ENCODE data around the gene SLC4A8.

The SLC4A8 gene

GRCh38 chr12:51393676-51394545 lies 30.7 kb upstream of the SLC4A8 start:
- DNase-seq, result peak; percentile 93
- Histone ChIP-seq H2BK120ac (ENCODE audit: low read depth, low read length) (peak overlapping the region; percentile 4), H3K36me3 (ENCODE audit: control insufficient read depth in 1 of 2, insufficient read depth in 2 of 2, low read depth in 1 of 2, low read length in 2 of 2) (no peaks in the 10 kb centered on the region), H2AFZ (ENCODE audit: low read depth, low read length) (no peak overlapping the region), H2BK12ac (ENCODE audit: low read length in 2 of 2) (peak overlapping the region; percentile 85 to 89), H3K4me3 (ENCODE audit: insufficient read depth in 1 of 2, low read depth in 1 of 2, low read length in 2 of 2) (no peak overlapping the region), H3K79me1 (replicated peaks; ENCODE audit: low read length, poor library complexity, severe bottlenecking) (no peaks in the 10 kb centered on the region), H3K14ac (ENCODE audit: low read length in 2 of 2) (no peak overlapping the region), H3K27ac (ENCODE audit: low read length, poor library complexity, severe bottlenecking) (no peak overlapping the region), H3K18ac (ENCODE audit: low read depth in 1 of 2, low read length in 2 of 2) (peak overlapping the region; percentile 50 to 81), H3K9me3 (ENCODE audit: control insufficient read depth, low read length) (no peaks in the 10 kb centered on the region), H3K4me1 (ENCODE audit: control insufficient read depth, insufficient read depth, low read depth, low read length) (peaks cover 22% of the 10 kb centered on the region), H3K9ac (ENCODE audit: low read length) (no peak overlapping the region), H3K27me3 (ENCODE audit: control insufficient read depth in 1 of 2, insufficient read depth in 1 of 2, low read length in 2 of 2) (peaks cover 0 to 12% of the 10 kb centered on the region in 2 experiments), H2AK5ac (ENCODE audit: low read length, severe bottlenecking) (no peak overlapping the region), H4K91ac (ENCODE audit: low read length) (peak overlapping the region; percentile 23), H3K23ac (ENCODE audit: low read length in 2 of 2) (no peak overlapping the region), H3K4ac (ENCODE audit: low read depth in 1 of 2, low read length in 2 of 2) (peak overlapping the region; percentile 46 to 60), H3K4me2 (ENCODE audit: low read length, poor library complexity, severe bottlenecking) (no peak overlapping the region), H4K8ac (ENCODE audit: low read length) (peak overlapping the region; percentile 69), H2BK5ac (ENCODE audit: low read depth, low read length, poor library complexity, severe bottlenecking) (no peak overlapping the region), H2BK15ac (ENCODE audit: low read depth, poor library complexity, severe bottlenecking) (peak overlapping the region; percentile 1)
- WGBS, result 31% methylated on average over 14 of the region's 14 CpGs

GRCh38 chr12:51395283-51396230 lies 29.1 kb upstream of the SLC4A8 start:
- Histone ChIP-seq H3K79me1 (replicated peaks; ENCODE audit: low read length, poor library complexity, severe bottlenecking) (no peaks in the 10 kb centered on the region), H3K27ac (ENCODE audit: low read length, poor library complexity, severe bottlenecking) (no peak overlapping the region), H3K18ac (ENCODE audit: low read depth in 1 of 2, low read length in 2 of 2) (peak overlapping the region in 1 of 2 experiments; percentile 13), H2AFZ (ENCODE audit: low read depth, low read length) (peak overlapping the region; percentile 18), H2BK12ac (ENCODE audit: low read length in 2 of 2) (peak overlapping the region; percentile 23 to 56), H2BK5ac (ENCODE audit: low read depth, low read length, poor library complexity, severe bottlenecking) (no peak overlapping the region), H3K4me3 (ENCODE audit: insufficient read depth in 1 of 2, low read depth in 1 of 2, low read length in 2 of 2) (no peak overlapping the region), H3K4me2 (ENCODE audit: low read length, poor library complexity, severe bottlenecking) (no peak overlapping the region), H3K23ac (ENCODE audit: low read length in 2 of 2) (peak overlapping the region in 1 of 2 experiments; percentile 20), H3K27me3 (ENCODE audit: control insufficient read depth in 1 of 2, insufficient read depth in 1 of 2, low read length in 2 of 2) (peaks cover 0 to 12% of the 10 kb centered on the region in 2 experiments), H3K4me1 (ENCODE audit: control insufficient read depth, insufficient read depth, low read depth, low read length) (peaks cover 17% of the 10 kb centered on the region), H3K9ac (ENCODE audit: low read length) (no peak overlapping the region), H3K9me3 (ENCODE audit: control insufficient read depth, low read length) (no peaks in the 10 kb centered on the region), H3K14ac (ENCODE audit: low read length in 2 of 2) (no peak overlapping the region), H4K91ac (ENCODE audit: low read length) (peak overlapping the region; percentile 14), H2BK15ac (ENCODE audit: low read depth, poor library complexity, severe bottlenecking) (no peak overlapping the region), H2AK5ac (ENCODE audit: low read length, severe bottlenecking) (no peak overlapping the region), H4K8ac (ENCODE audit: low read length) (peak overlapping the region; percentile 96), H3K36me3 (ENCODE audit: control insufficient read depth in 1 of 2, insufficient read depth in 2 of 2, low read depth in 1 of 2, low read length in 2 of 2) (no peaks in the 10 kb centered on the region), H2BK120ac (ENCODE audit: low read depth, low read length) (peak overlapping the region; percentile 12), H3K4ac (ENCODE audit: low read depth in 1 of 2, low read length in 2 of 2) (peak overlapping the region in 1 of 2 experiments; percentile 9)
- 74% methylated on average over 3 of the region's 8 CpGs for WGBS
- no peak for DNase-seq

DNA sequence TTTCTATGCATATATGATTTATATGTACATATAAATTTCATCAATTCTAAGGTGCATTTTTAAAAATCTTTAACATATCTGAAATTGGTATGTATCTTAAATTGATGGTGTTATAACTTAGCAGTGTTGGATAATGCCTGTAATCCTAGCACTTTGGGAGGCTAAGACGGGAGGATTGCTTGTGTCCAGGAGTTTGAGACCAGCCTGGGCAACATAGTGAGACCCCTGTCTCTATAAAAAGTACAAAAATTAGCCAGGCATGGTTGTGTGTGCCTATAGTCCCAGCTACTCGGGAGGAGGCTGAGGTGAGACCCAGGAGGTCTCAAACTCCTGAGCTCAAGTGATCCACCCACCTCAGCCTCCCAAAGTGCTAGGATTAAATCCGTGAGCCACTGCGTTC lies 27.0 kb upstream of the SLC4A8 start:
- H2BK5ac ChIP-seq (ENCODE audit: low read depth, low read length, poor library complexity, severe bottlenecking), result no peak overlapping the region
- no peak overlapping the region for H2BK15ac ChIP-seq (ENCODE audit: low read depth, poor library complexity, severe bottlenecking)
- no peak overlapping the region for H3K4me3 ChIP-seq (ENCODE audit: insufficient read depth in 1 of 2, low read depth in 1 of 2, low read length in 2 of 2)
- no peak overlapping the region for H4K91ac ChIP-seq (ENCODE audit: low read length)
- no peak overlapping the region for H2AK5ac ChIP-seq (ENCODE audit: low read length, severe bottlenecking)
- WGBS, result 69% methylated on average over 4 of the region's 4 CpGs
- no peaks in the 10 kb centered on the region for H3K9me3 ChIP-seq (ENCODE audit: control insufficient read depth, low read length)
- peaks cover 5% of the 10 kb centered on the region for H3K4me1 ChIP-seq (ENCODE audit: control insufficient read depth, insufficient read depth, low read depth, low read length)
- H3K18ac ChIP-seq (ENCODE audit: low read depth in 1 of 2, low read length in 2 of 2), result no peak overlapping the region
- no peaks in the 10 kb centered on the region for H3K36me3 ChIP-seq (ENCODE audit: control insufficient read depth in 1 of 2, insufficient read depth in 2 of 2, low read depth in 1 of 2, low read length in 2 of 2)
- H3K23ac ChIP-seq (ENCODE audit: low read length in 2 of 2), result no peak overlapping the region
- no peak overlapping the region for H3K14ac ChIP-seq (ENCODE audit: low read length in 2 of 2)
- DNase-seq, result no peak
- no peak overlapping the region for H4K8ac ChIP-seq (ENCODE audit: low read length)
- no peak overlapping the region for H3K9ac ChIP-seq (ENCODE audit: low read length)
- no peak overlapping the region for H2BK120ac ChIP-seq (ENCODE audit: low read depth, low read length)
- H3K27me3 ChIP-seq (ENCODE audit: control insufficient read depth in 1 of 2, insufficient read depth in 1 of 2, low read length in 2 of 2), result no peaks in the 10 kb centered on the region
- no peak overlapping the region for H2AFZ ChIP-seq (ENCODE audit: low read depth, low read length)
- no peaks in the 10 kb centered on the region for H3K79me1 ChIP-seq (replicated peaks; ENCODE audit: low read length, poor library complexity, severe bottlenecking)
- no peak overlapping the region for H2BK12ac ChIP-seq (ENCODE audit: low read length in 2 of 2)
- H3K4me2 ChIP-seq (ENCODE audit: low read length, poor library complexity, severe bottlenecking), result no peak overlapping the region
- H3K4ac ChIP-seq (ENCODE audit: low read depth in 1 of 2, low read length in 2 of 2), result no peak overlapping the region
- H3K27ac ChIP-seq (ENCODE audit: low read length, poor library complexity, severe bottlenecking), result no peak overlapping the region

- Histone ChIP-seq H3K79me1 (replicated peaks; ENCODE audit: low read length, poor library complexity, severe bottlenecking) (no peaks in the 10 kb centered on the region), H3K9me3 (ENCODE audit: control insufficient read depth, low read length) (no peaks in the 10 kb centered on the region)
- no peak for DNase-seq
Measured at GRCh38 chr12:51399891-51400290, 24.7 kb upstream of the SLC4A8 start.

More at GRCh38 chr12:51399891-51400290, 24.7 kb upstream of the SLC4A8 start:
- H3K4me3 ChIP-seq (ENCODE audit: insufficient read depth in 1 of 2, low read depth in 1 of 2, low read length in 2 of 2), result no peak overlapping the region
- no peak overlapping the region for H2BK12ac ChIP-seq (ENCODE audit: low read length in 2 of 2)
- H3K27ac ChIP-seq (ENCODE audit: low read length, poor library complexity, severe bottlenecking), result no peak overlapping the region
- no peak overlapping the region for H3K4ac ChIP-seq (ENCODE audit: low read depth in 1 of 2, low read length in 2 of 2)
- H3K4me2 ChIP-seq (ENCODE audit: low read length, poor library complexity, severe bottlenecking), result no peak overlapping the region
- no peak overlapping the region for H2AK5ac ChIP-seq (ENCODE audit: low read length, severe bottlenecking)
- H2BK15ac ChIP-seq (ENCODE audit: low read depth, poor library complexity, severe bottlenecking), result no peak overlapping the region
- no peak overlapping the region for H3K14ac ChIP-seq (ENCODE audit: low read length in 2 of 2)
- H3K4me1 ChIP-seq (ENCODE audit: control insufficient read depth, insufficient read depth, low read depth, low read length), result no peaks in the 10 kb centered on the region
- no peak overlapping the region for H2BK120ac ChIP-seq (ENCODE audit: low read depth, low read length)
- H2BK5ac ChIP-seq (ENCODE audit: low read depth, low read length, poor library complexity, severe bottlenecking), result no peak overlapping the region
- no peak overlapping the region for H4K91ac ChIP-seq (ENCODE audit: low read length)
- H2AFZ ChIP-seq (ENCODE audit: low read depth, low read length), result no peak overlapping the region
- no peak overlapping the region for H3K18ac ChIP-seq (ENCODE audit: low read depth in 1 of 2, low read length in 2 of 2)
- peaks cover 0 to 4% of the 10 kb centered on the region in 2 experiments for H3K27me3 ChIP-seq (ENCODE audit: control insufficient read depth in 1 of 2, insufficient read depth in 1 of 2, low read length in 2 of 2)
- WGBS, result 76% methylated on average over 3 of the region's 4 CpGs
- H3K9ac ChIP-seq (ENCODE audit: low read length), result no peak overlapping the region
- H3K36me3 ChIP-seq (ENCODE audit: control insufficient read depth in 1 of 2, insufficient read depth in 2 of 2, low read depth in 1 of 2, low read length in 2 of 2), result no peaks in the 10 kb centered on the region
- no peak overlapping the region for H3K23ac ChIP-seq (ENCODE audit: low read length in 2 of 2)
- H4K8ac ChIP-seq (ENCODE audit: low read length), result no peak overlapping the region
